ENCODE measurements around the gene VRTN.
"Not testable (repeated sequence)": the region's sequence is repeated elsewhere in the genome, so short reads cannot be mapped to it uniquely, and the experiment has no call there.

The VRTN gene, protein sequence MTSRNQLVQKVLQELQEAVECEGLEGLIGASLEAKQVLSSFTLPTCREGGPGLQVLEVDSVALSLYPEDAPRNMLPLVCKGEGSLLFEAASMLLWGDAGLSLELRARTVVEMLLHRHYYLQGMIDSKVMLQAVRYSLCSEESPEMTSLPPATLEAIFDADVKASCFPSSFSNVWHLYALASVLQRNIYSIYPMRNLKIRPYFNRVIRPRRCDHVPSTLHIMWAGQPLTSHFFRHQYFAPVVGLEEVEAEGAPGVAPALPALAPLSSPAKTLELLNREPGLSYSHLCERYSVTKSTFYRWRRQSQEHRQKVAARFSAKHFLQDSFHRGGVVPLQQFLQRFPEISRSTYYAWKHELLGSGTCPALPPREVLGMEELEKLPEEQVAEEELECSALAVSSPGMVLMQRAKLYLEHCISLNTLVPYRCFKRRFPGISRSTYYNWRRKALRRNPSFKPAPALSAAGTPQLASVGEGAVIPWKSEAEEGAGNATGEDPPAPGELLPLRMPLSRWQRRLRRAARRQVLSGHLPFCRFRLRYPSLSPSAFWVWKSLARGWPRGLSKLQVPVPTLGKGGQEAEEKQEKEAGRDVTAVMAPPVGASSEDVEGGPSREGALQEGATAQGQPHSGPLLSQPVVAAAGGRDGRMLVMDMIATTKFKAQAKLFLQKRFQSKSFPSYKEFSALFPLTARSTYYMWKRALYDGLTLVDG
- 0 reads per million in 3 experiments for total RNA-seq

DNA sequence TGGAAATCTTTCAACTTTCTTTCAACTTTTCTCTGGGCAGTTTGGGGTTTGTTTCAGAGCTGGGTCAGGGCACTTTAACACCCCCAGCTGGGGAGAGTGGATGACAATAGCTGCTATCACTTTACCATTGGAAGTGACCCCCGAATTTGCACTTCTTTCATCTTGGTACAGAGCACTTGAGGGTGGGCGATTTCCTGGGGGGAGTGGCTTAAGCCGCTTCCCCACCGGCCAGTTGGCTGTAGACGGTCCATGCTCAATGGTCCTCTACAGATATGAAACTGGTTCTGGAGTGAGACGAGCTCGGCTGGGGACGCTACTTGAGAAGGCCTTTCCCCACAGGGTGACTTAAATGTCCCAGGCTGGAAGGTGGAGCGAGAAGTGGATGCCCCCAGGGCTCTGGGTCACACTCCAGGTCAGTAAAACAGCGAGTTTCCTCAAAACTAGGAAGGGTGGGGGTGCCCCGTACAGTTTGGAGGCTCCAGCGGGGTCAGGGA is at the start of gene VRTN:
VRTN (plus strand) TSS at position 231 of the 494 bp plus-strand sequence. CDS start 8,313 bp downstream, outside the sequence.
- DNase-seq: no peak

DNA sequence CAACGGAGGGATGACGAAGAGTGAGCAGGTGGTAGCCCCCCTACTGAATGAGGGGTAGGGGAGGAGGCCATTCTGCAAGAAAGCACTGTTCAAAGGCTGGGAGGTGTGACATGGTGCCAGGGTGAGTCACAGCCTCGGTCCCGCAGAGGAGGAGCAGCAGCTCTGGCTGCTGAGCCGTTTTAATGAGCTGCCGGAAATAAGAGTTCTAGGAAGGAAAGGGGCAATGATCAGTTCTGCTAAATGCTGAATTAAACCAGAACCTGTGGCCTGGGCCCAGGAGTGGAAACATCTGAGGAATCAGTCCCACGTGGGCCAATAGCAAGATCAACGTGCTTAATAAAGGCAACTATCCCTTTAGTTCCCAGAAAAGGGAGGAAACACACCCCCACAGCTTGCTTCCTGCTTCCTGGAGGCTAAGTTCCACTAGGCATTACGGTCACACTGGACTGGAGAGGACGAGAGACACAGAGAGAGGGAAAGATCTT is 49.2 kb upstream of the VRTN start:
- DNase-seq: no peak

DNA sequence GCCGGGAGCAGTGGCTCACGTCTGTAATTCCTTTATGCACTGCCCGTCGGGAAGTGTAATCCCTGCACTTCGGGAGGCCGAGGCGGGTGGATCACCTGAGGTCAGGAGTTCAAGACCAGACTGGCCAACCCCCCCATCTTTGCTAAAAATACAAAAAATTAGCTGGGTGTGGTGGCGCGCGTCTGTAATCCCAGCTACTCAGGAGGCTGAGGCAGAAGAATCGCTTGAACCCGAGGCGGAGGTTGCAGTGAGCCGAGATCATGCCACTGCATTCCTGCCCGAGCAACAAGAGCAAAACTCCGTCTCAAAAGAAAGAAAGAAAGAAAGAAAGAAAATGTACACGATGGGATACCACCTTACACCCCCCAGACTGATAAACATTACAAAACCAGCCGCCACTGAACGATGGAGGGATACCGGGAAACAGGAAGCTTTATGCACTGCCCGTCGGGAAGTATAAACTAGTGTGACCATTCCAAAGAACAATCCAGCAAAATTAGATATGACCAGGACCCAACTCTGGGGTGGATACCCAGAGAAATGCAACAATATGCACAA is 46.6 kb upstream of the VRTN start:
- DNase-seq: no peak

DNA sequence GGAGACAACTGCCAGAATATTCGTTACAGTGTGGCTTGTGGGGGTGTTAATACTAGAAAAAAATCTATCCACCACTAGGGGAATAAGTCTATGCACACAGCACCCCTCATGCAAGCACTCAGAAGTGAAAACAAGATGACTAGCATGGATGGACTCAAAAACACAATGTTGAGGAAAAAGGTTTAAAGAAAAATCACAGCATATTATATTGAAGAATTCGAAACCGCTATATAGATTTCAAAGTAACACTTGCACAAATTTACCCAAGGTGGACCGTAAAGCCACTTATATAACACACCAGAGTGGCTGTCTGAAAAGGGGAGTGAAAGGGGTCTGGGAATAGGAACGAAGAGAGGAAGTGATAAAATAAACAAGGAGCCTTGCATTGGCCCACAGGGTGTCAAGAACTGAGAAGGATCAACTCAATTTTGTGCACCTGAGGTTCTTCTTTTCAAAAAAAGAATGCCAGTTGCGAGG is 46.1 kb upstream of the VRTN start:
- DNase-seq: peak; percentile 51

DNA sequence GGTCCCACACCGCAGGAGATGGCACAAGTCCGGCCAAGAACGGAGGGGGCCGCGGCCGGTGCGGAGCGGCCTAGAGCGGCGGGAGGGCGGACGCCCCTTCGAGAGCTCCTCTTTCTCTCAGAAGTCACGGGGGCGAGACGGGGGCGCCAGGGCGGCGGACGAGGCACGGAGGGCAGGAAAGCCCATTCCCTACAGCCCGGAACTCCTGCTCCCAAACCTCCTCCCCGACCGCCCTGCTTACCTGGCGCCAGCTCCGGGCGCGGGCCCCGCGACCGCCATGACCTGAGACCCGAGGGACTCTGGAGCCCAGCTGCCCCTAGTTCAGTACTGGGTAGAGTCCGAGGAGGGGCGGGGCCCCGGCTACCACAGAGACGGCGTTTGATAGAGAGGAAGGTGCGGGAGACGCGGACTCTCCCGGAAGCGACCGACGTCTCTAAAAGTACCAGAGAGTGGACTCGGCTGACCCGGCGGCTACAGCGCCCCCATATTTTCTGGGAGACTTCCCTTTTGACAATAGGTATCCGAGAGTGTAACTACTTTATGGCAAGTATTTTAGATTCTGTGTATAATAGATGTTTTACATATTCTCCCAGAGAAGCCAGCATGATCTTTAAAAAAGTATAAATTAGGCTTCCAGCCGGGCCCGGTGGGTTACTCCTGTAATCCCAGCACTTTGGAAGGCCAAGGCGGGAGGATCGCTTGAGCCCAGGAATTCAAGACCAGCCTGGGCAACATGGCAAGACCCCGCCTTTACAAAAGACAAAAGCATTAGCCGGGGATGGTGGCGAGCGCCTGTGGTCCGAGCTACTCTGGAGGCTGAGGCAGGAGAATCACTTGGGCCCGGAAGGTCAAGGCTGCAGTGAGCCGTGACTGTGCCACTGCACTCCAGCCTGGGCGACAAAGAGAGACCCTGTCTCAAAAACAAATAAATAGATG is 45.4 kb upstream of the VRTN start, which contains the start of gene ABCD4:
ABCD4 (minus strand) TSS at position 301 of the 936 bp plus-strand sequence; CDS start at position 279, 22 bp downstream.
- peak; percentile 63 for DNase-seq

DNA sequence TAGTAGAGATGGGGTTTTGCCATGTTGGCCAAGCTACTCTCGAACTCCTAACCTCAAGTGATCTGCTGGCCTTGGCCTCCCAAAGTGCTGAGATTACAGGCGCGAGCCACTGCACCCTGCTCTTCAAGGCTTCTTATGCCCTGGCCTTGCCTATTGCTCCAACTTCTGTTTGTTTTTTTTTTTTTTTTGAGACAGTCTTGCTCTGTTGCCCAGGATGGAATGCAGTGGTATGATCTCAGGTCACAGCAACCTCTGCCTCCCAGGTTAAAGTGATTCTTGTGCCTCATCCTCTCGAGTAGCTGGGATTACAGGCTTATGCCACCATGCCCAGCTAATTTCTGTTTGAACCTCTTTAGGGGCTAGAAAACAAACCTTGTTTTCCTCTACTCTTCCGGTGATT is 39.6 kb upstream of the VRTN start:
- no peak for DNase-seq

DNA sequence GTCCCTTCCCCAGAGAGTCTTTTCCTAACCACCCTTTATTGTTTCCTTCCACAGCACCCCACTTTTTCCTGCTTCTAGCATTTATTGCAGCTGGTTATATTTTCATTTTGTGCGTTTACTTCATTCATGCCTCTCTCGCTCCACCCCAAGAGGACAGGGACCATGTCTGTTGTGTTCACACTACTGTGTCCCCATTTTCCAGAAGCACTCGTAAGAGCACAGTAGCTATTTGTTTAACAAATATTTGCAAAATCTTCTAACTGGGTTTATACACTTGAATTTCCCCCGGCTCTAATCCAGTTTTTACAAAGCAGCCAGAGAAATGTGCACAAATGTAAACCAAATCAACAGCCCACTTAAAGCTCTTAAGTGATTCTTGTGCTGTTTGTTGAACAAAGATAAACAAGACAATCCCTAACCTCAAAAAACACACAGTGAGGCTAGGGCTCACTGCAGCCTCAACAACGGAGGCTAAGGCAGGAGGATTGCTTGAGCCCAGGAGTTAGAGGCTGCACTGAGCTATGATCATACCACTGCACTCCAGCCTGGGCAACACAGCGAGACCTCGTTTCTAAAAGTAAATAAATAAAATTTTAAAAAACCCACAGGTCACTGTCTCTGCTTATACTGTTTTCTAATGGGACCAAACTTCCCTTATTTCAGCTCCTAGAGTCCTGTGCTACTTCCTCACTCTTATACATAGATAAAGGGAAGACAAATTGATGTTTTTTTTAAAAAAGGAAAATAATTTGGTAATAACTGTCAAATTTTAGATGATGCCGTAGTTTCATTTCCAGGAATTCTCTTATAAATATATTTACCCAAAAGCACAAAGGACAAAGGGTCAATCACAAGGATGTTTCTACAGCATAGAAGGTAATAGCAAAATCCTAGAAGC is 38.9 kb upstream of the VRTN start:
- DNase-seq: no peak

DNA sequence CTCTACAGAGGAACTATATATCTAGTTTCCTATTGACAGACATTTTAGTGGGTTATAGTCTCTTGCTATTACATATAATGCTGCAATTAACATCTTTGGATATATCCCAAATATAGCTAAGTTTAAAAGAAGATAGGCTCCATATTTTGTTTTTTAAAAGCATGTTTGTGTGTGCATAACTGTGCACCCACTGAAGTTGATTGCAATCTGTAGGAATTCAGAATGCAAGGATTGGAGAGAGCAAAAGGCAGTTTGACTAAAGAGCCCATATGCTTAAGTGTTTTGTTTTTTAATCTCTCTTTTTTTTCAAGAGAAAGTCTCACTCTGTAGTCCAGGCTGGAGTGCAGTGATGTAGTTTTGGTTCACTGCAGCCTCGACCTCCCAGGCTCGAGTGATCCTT is 36.1 kb upstream of the VRTN start:
- no peak for DNase-seq

DNA sequence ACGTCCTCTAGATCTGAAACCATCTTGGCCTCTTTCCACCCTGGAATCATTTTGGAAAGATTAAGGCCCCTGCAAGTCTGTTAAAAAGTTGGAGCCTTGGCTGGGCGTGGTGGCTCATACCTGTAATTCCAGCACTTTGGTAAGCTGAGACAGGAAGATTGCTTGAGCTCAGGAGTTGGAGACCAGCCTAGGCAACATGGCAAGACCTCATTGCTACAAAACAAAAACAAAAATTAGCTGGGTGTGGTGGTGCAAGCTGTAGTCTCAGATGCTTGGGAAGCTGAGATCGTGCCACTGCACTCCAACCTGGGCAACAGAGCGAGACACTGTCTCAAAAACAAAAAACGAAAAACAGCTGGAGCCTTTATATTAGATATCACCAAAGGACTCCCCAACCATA is 34.7 kb upstream of the VRTN start:
- DNase-seq: no peak

DNA sequence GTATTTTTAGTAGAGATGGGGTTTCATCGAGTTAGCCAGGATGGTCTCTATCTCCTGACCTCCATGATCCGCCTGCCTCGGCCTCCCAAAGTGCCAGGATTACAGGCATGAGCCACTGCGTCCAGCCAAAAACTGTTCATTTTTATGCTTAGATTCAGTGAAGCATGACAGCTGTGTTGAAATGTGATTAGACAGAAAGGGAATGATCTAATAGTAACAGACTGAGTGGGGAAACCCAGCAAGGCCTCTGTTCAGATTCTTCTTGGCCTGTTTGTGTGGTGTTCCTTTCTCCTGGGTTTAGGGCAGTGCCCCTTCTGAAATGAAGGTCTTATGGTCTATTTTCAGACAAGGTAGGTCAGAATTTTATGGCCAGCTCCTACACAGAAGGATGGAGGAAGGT is 33.7 kb upstream of the VRTN start:
- no peak for DNase-seq

DNA sequence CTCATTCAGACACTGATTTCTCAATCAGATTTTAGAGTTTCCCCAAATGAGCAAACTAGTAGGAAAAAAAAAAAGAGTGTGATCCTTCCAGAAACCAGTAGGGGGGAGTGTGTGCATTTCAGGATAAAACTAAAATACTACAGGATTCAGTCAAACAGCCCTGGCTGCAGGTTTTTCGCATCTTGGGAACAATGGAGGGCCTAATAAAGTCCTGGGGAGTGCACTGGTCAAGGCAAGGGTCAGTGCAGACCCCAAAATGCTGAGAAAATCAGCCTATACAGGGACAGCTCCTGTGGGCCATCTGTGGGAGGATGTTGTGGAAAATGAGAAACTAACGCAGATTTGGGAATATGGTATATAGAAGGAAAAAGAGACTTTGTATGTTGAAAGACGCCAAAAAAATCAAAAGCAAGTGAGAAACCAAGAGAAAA is 23.3 kb upstream of the VRTN start:
- DNase-seq: no peak

DNA sequence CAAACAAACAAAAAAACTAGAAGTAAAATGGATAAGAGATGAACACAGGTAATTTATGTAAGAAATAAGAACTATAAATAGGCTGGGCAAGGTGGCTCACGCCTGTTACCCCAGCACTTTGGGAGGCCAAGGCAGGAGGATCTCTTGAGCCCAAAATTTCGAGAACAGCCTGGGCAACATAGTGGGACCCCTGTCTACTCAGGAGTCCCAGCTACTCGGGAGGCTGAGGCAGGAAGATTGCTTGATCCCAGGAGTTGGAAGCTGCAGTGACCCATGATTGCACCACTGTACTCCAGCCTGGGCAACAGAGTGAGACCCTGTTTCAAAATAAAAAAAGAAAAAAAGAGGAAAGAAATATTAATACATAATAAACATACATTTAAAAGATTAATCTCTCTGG is 22.8 kb upstream of the VRTN start:
- no peak for DNase-seq

DNA sequence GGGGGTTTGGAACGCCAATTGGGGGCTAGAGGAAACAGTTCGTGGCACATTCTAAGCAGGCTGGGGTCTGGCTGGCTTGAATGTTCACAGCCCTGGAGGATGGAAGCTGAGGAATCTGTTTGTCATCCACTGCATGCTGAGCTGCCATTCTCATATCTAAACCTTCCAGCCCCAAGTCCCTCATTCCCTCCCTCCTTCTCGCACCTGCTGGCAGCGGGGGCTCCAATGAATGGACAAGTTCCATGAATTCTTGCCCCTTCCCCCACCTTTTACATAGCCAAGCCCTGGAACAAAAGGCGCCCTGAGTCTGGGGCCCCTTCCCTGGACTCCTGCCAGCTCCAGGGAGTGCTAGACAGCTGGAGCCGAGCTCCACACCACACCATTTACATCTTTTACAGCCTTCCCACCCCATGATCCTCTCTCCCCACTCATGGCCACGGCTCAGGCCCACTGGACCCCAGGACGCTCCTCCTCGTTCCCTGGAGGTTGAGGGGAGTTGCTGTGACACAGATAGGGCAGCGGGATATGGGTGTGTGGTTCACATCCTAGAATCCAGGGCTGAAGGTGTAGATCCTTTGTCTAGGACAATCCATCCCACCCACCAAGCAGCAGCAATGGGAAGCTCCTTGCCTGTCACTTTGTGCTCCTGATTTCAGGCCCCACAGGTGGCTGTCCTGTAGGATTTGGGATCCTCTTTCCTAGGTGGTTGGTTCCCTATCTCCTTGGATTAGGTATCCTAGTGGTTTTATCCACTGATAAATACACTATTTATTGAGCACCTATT is 21.7 kb upstream of the VRTN start:
- no peak for DNase-seq

DNA sequence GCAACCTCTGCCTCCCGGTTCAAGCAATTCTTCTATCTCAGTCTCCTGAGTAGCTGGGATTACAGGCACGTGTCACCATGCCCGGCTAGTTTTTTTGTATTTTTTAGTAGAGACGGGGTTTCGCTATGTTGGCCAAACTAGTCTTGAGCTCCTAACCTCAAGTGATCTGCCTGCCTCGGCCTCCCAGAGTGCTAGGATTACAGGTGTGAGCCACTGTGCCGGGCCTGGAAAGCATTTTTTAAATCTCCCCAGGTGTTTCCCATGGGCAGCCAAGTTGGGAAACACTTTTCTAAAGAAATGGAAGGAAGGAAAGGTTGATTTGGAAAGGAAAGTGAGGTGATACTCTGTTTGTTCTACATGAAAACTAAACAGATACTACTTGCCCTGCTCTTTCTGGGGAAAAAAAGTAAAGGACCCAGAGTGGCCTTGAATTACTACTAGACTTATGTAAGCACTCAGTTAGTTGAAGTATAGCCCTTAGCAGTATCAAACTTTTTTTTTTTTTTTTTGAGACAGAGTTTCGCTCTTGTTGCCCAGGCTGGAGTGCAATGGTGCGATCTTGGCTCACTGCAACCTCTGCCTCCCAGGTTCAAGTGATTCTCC is 18.2 kb upstream of the VRTN start:
- DNase-seq: not testable (repeated sequence)

DNA sequence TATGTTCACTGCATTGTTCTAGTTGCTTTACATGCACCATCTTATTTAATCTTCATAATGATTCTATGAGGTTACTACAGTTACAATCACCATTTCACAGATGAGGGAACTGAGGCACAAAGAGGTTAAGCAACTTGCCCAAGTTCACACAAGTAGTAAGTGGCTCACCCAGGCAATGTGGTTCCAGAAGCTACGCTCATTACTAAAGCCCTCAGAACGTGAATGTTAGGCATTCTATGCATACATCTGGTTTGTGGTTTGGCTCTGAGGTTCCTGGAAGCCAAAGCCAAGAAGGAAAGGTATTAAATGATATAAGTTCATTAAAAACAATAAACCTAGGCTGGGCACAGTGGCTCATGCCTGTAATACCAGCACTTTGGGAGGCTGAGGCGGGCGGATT is 14.4 kb upstream of the VRTN start:
- no peak for DNase-seq

DNA sequence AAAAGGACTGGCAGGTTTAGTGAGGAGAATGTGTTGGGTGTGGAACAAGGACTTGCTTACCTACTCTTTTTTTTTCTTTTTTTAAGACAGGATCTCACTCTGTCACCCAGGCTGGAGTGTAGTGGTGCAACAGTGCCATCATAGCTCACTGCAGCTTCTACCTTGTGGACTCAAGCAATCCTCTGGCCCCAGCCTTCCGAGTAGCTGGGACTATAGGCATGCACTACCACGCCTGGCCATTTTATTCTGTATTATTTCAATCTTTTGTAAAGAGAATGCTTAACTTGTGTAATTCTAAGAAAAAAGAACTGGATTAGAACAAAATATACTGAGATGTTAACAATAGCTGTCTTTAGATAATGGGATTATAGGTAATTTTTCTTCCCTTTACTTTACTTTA is 1.9 kb upstream of the VRTN start:
- DNase-seq: no peak

DNA sequence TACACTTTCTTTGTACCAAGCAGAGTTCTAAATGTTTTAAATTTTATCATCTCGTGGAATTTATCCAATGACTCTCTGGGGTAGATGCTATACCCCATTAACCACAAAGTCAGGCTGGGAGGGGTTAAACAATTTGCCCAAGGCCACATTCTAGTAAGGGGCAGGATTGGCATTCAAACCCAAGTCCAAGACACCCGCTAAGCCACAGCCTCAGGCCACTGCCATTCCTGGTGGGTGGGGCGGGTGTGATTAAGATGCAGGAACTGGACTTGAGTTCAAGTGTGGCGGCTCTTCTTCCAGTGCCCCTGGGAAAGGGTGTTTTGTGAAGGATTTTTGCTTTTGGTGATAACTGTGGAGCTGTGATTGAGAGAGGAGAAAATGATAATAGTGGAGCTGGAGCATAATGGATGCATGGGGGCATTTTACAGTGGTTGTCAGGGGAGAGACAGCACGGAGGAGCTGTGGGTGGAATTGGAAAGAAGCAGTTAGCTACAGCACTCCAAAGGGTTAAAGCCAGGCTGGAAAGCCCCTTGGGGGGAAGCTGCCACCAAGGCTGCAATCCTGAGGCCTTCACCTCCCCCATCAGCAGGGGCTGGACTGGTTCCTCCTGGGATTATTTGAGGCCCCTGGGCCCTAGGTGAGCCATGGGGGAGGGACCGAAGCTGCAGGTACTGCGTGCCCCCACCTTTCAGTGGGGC is 1.0 kb upstream of the VRTN start:
- DNase-seq: no peak

DNA sequence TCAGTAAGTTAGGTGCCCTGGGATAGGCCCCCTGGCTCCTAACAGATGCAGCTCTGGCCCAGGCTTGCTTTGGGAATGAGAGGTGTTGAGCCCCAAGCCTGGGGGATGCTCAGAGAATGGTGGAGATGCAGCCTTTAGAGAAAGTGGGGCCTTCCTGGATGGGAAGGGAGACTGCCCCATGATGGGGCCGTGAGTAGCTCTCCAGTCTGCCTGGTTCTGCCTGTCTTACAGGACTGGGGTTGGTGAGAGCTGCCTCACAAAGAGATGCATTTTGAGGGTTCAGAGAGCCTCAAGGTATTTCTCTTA is 523 bp upstream of the VRTN start:
- DNase-seq: no peak

DNA sequence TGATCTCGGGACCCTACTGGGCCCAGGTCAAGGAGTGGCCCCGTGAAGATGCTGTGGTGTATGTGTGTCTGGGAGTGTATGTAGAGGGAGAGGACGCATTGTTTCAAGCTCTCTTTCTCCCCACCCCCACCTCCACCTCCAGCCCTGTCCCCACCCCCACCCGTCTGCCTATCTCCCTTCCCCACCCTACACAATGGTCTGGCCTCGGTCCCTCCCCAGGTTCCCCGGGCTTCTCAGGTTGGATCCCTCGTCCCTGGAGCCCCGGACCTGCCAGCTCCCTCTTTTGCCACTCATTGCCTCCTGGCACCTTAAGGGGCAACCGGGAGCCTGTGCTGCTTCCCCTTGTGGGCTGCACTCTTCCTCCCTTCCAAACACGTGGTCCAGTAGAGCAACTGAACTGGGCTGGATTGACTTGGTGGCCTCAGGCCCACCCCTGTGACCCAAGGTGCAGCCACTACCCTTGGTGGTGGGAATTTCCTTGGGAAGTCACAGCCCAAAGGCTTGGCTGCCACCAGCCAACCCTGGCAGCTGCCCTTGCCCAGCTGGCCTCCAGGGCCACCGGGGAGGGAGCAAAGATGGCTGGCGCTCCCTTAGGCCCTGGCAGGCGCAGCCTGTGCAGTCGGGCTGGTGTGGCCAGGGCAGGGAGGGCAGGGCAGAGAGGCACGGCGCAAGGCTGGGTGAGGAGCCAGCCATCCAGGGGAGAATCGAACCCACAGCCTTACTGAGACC is 628 bp downstream of the VRTN start:
- DNase-seq: no peak

Measured in central memory CD4-positive, alpha-beta T cell (primary cell).